NCI-H748 (cell line): ENCODE measurements around the gene SPEG.
A peak's percentile ranks its signal among the peaks of the same experiment; 100 is the strongest.
"Not testable (repeated sequence)": the region's sequence is repeated elsewhere in the genome, so short reads cannot be mapped to it uniquely, and the experiment has no call there.

ENCODE experiments used
- DNase-seq: peaks from one replicate; lab custom pipeline; 2025; ENCODE audit not compliant: unreplicated experiment; lab: John Stamatoyannopoulos, UW

Gene SPEG

DNA sequence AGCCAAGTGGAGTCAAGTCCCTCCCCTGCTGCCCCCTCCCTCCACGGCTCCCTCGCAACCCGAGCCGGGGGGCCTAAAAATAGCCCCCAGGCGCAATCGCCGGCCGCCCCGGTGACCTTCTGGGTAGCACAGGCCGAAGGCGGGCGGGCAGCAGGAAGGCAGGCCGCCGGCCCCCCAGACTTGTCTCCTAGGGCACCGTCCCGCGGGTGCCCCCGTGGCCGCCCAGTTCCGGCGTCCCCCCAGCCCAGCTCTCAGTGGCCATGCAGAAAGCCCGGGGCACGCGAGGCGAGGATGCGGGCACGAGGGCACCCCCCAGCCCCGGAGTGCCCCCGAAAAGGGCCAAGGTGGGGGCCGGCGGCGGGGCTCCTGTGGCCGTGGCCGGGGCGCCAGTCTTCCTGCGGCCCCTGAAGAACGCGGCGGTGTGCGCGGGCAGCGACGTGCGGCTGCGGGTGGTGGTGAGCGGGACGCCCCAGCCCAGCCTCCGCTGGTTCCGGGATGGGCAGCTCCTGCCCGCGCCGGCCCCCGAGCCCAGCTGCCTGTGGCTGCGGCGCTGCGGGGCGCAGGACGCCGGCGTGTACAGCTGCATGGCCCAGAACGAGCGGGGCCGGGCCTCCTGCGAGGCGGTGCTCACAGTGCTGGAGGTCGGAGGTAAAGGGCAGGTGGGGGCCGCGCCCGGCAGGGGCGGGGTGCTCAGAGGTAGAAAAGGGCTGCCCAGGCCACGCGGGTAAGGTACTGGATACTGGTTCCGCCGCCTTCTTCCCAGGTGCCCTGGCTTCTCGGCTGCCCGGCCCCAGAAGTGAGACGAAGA, at the start of gene SPEG:
Gene SPEG, plus strand, starts transcription at position 126 of the 808 bp plus-strand sequence. Its CDS starts 135 bp downstream, at position 261.
- no peak for DNase-seq

DNA sequence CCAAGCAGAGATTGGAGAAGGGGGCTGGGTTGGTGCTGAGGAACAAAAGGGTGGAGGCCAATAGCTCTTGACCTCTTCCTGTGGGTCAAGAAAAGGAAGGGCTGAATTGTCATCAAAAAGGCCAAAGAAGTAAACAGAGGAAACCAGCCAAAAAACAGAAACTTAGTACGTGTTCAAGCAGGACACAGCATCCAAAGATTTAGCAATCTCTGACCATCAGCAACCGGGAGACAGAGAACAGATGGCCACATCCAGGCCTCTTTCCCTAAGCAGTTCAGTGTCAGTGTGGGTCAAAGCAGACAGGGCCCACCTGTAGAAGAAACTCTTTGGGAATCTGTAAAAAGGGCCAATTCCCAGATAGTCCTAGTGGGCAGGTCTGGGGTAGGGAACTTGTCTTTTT, 49.8 kb upstream of the SPEG start:
- DNase-seq: no peak

DNA sequence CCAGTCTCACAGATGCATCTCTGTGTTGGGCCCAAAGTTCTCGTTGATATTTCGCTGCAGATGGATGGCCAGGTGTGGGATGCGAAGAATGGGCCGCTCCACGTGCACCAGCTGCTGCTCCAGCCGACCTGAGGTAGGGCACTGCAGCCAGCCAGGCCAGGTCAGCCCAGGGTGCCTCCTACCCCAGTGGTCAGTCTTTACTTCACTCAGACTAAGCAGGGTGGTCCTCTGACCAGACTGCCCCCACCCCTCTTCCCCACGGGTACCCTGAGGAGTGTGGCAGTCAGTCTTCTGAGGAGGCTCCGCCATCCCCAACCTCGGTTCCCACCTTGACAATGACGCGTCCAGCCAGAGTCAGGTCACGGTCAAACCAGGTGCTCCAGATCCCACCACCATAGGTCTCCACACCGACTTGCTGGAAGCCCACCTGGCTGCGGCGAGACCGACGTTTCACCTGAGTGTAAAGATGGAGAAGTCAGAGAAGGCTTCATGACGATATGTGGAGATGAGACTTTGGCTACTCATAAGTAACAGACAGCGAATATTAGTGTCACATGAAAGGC, 48.6 kb upstream of the SPEG start:
- no peak for DNase-seq

DNA sequence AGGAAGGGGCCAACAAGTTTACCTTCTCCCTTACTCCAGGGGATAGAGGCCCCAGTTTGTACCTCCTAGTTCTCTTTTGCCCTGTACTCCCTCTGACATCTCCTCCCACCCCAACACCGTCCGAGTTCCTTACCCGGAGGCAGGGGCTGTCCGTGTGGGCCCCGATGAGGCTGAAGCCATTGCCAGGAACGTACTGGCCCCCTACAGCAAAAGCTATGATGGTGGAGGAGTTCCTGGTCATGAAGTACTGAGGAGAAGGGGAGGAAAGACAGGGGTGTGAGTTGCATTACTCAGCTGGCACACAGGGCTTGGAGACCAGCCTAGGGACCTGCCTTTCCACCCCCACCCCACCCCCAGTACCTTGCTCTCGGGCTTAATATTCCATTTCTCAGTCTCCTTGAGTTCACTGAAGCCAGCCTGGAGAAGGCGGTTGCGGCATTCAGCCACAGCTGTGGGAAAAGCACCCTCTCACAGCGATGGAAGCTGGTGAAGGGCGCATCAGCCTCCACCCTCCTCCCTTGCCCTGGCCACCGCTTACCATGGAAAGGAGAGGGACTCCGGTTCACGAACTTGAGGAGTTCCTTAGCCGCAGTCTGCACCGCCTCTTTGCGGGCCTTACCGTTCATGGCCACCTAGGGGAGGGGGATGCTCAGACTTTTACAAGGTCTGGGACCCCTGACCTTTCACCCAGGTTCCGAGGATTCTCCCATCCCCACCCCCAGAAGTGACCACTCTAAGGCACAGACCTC, 47.9 kb upstream of the SPEG start:
- DNase-seq: peak; percentile 45

DNA sequence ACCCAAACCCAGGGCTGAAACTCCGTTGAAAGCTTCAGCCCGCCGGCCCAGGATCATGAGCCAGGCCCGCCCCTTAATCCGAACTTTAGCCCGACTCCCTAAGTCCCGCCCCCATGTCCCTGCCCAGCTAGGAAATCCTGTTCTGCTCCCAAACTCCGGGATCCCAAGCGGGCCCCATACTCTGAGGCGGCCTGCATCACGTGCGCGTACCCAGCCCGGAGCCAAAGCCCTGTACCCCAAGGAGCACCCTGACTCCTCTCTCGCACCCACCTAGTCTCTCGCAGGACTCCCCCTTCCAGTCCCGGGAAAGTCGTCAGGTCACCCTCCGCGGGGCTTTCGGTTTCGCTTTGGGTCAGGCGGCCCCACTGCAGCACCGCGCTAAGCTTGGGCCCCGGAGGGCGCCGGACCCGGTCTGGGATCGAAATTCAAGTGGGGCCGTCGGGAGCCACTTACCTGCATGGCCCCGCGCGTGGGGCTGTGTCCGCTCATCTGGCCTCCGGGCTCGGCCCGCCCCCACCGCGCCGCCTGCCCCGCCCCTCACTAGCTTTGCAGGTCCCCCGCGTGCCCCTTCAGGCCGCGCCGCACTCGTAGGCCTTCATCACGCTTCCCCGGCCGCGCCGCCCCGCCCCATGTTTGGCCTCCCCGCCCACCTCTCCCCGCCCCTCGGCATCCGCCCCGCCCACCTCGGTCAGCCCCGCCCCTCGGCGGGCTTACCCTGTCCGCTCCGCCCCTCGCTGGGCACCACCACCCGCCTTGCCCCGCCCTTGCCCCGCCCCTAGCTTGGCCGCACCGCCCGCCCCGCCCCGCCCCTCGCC, 47.1 kb upstream of the SPEG start, which contains the start of gene DNPEP:
Gene DNPEP, minus strand, starts transcription at position 607 of the 815 bp plus-strand sequence. Its CDS starts 118 bp downstream, at position 489.
- peak; percentile 89 for DNase-seq

DNA sequence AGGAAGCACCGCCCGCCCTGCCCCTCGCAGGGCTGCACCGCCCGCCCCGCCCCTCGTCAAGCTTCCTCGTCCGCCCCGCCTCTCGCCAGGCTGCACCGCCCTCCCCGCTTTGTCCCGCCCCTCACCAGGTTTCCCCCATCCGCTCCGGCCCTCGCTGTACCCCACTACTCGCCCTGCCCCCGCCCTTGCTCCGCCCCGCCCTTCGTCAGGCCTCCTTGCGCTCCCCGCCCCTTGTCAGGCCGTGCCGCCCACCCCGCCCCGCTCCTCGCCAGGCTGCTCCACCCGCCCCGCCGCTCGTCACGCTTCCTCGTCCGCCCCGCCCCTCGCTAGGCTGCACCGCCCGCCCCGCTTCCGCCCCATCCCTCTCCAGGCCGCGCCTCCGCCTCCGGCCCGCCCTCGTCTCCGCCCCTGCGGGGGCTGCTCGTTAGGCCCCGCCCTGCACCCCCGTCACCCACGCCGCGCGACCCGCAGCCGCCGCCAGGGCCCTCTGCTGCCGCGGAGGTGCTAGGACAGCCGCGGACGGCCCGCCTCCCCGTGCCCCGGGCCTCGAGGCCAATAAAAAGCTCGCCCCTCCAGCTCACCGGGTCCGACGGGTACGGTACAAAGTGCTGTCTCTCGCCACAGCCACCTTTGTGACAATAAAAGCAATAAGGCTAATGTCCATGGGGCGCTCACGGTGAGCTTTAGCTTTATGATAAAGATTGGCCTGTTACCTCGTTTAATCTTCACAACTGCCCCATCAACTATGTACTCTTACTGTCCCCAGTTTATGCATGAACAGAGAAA, 46.3 kb upstream of the SPEG start:
- peak; percentile 93 for DNase-seq

DNA sequence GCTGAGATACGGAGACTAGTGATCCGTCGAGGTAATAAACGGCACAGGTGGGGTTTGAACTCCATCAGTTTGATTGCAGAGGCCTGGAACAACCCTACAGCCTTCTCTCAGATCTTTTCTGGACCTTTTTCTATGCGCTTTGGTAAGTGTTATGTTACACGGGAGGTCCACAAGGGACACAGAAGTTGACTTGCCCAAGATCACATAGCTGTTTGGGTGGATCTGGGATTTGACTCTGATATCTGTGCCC, 45.8 kb upstream of the SPEG start:
- no peak for DNase-seq

DNA sequence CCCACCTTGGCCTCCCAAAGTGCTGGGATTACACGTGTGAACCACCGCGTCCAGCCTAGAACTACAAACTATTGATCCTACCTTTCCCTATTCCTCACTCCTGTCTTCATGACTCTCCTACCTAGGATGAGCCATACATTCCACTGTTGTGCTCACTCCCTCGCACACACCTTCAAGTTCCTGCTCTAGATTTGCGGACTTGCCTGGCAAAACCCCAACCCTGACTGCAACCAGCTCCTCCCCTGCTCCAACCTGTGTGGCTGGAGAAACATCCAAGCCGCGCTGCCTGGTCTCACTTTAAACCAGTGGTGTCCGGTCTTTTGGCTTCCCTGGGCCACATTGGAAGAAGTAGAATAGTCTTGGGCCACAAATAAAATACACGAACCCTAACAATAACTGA, 41.9 kb upstream of the SPEG start:
- DNase-seq: no peak

DNA sequence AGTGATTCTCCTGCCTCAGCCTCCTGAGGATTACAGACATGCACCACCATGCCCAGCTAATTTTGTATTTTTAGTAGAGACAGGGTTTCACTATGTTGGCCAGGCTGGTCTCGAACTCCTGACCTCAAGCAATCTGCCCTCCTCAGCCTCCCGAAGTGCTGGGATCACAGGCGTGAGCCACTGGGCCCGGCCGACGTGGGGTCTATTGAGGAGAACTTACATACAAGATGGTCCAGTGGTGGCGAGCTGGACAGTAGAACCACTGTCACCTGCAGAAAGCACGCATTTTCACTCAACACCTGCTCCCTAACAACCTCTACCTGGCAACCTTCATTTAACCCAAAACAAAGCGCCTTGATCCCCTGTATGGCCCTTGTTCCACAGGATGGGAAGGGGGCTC, 39.6 kb upstream of the SPEG start:
- DNase-seq: not testable (repeated sequence)

DNA sequence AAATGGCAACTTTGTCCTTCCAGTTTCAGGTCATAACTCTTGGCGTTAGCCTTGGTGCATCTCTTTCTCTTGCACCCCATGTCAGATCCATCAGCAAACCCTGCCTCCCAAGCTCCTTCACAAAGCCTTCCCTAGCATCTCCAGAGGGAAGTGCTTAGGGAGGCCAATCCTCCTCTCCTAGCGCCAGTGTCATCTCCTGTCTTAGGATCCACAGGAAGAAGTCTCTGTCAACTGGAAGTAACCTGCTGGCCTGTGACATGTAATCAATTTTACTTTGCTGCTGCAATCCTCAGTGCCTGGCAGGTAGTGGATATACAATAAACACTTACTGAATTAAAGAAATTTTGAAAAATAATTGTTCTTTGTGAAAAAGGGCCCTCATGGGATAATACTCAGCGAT, 39.0 kb upstream of the SPEG start:
- no peak for DNase-seq

DNA sequence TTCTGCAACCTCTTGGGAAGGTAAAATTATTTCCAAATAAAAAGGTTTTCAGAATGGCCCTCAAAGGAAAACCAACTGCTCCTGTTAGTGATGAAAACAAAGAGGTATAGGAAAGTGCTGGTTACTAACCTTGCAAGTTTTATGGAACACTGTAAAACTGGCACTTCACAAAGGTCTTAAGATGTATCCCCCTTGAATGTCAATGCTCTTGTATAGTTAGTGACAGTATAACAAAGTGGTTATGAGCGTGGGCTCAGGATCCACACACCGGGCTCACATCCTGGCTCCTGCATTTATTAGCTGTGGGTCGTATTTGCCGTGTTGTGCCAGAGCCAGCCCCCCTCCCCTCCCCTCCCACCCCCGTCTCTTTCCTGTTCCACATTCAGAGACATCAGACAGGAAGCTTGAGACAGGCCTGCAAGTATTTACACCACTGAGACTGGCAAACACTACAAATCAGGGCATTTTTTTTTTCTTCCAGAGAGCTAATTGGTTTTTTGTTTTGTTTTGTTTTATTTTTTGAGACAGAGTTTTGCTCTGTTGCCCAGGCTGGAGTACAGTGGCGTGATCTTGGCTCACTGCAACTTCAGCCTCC, 37.7 kb upstream of the SPEG start:
- DNase-seq: no peak

DNA sequence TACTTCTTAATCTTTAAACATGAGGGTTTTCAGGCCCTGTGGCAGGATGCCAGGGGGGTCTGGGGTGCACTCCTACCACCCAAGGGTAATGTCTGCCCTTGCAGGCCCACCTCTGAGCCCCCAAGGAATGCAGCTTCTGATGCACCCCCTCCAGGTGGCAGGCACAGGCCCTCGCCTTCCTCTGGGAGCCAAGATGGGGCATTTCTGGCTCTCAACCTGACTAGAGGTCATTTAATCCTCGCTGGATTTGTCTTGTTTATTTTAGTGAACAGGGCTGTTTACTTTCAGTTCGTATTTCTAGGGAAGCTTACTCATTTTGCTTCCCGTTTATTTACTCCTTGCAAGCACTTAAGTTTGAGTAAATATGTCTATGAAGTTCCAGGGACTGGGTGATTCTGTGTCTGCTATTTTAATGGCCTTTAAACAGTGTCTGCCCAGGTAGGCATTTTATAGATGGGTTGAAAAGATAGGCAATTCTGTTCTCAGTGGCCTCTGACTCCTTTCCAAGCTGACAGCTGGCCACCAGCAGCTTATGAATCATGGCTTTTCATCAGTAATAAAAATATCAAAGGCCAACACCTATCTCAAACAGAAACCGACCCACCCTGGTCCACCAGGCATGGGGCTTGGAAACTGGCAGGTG, 35.8 kb upstream of the SPEG start:
- peak; percentile 77 for DNase-seq

DNA sequence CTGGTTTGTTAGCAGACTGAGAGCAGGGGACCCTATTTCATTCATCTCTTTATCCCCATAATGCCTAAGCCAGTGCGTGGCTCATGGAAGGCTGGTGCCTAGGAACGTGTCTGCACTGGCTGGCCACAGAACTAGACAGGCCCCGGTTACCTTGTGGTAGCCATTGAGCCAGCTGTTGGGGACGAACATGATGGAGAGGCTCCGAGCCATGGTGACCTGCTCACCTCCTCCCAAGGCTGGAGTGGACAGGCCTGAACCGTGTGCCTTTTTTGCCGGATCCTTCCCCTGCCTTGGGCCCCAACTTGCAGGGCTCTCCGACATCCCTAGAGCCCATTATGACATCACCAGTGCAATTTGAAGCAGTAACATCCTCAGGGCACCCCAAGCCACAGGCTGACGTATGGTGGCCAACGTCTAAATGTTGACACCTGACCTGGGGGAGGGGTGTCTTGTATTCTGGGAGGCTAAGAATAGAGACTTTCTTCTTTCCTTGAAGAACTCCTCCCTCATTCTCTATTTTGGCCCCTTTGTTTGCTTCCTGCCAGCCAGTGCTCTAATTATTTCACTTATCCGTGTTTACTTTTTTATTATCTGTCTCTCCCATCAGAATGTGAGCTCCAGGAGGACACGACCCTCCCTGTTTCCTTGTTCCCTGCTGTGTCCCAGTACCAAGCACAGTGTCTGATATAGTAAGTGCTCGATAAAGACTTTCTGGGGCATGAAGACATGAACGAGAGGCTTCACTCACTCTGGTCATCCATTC, 34.7 kb upstream of the SPEG start:
- peak; percentile 30 for DNase-seq

DNA sequence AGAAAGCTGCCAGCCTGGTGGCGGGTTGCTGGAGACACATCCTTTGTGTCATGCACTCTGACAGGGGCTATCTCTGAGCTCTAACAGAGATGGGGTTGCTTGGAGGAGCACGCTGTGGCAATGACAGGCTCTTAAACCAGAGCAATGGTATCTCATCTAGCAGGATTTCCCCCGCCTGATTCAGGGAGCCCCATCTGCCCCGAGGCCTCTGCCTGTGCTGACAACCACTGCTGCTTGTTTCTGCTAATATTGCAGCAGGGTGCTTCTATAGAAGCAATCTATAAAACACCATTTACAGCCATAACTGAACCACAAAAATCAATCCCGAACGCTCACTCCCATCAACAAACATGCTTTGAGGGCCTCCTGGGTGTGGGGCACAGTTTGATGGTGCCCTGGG, 34.1 kb upstream of the SPEG start:
- DNase-seq: no peak

DNA sequence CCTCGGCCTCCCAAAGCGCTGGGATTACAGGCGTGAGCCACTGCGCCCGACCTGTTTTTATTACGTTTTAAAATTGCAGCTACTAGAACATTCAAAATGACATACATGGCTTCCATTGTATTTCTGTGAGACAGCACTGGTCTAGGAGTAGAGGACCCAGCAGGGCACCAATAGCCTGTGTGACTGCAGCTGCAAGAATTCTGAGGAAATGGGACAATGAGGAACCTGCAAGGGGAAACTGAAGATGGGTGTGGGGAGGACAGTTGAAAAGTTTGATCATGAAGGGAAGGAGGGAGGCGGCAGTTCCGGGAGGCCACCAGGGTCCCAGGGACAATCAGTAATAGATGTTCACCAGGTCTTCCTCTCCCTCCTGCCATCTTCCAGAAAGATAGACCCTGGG, 33.0 kb upstream of the SPEG start:
- DNase-seq: no peak

DNA sequence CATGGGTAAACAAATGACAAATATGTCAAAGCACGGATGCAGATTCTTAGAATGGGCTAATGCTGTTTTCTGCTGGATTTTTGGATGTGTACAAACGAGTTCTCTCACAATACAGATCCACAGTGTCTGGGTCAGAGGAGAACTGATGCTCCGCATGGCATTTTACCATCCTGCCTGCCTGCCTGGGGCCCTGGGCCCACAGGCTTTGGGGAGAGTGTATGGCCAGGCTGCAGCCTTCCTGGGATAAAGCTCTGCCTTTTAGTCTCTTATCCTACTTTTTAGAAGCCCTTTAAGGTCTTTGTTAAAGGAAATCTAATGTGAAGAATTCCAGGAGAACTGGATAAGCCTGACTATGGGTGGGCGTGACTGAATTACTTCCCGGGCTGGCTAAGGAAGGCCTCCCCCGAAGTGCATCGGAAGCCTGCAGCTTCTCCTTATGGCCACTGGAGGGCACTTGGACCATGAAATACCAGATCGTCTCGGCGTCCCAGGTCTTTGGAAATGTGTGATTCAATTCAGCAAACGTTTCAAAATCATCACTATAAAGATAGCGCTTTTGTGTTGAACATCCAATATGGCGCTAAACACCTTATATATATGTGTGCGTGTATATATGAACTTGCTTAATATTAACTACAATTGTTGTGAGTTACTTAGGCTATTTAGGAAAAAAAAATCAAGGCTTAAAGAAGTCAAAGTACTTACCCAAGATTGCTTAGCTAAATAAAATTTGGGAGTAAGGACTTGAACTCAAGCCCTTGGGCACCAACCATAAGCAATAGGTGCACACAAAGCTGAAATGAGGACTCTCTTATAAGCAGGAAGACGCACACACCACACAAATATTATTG, 31.8 kb upstream of the SPEG start:
- DNase-seq: peak; percentile 82

DNA sequence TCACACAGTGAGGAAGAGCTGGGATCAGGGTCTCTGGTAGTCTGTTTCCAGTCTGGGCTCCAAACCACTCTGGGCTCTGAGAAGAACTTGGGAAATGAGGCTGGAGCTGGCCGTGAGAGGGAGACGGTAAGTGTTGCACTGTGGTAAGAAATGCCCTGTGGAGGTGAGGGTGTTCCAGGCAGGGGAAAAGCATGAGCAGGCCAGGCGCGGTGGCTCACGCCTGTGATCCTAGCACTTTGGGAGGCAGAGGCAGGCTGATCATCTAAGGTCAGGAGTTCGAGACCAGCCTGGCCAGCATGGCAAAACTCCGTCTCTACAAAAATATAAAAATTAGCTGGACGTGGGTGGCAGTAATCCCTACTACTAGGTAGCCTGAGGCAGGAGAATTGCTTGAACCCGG, 30.8 kb upstream of the SPEG start:
- no peak for DNase-seq

DNA sequence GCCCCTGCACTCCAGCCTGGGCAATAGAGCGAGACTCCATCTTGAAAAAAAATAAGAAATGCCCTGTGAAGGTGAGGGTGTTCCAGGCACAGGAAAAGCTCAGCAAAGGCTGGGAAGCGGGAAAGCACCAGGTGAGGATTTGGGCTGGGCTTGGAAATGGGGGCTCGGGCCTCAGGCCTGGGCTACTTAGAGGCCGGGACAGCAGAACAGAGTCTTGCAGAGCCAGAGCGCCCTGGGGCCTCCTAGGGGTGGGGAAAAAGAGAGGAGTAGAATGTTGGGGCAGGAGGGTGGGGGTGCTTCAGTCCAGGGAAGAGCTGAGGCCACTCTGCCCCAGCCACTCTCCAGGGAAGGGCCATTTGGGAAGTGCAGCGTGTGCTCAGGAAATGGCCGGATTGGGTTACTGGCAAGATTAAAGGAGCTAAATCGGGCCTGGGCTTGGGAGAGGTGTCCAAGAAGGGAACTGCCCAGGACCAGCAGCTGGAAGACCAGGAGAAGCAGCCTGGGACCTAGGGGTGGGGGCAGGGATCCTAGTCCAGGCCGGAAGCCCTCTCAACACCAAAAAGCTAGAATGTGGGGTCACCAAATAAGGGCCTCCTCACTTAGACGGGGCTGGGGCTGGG, 30.2 kb upstream of the SPEG start:
- no peak for DNase-seq
